HCT116 (cell line): ENCODE measurements around the gene NCKAP5.

Source experiments
- EZH2 ChIP-seq: fragments of 200-600 bp; sonication (generic); IDR thresholded peaks from 2 replicates; pipeline ENCODE4 v1.6.1; 2017; ENCODE audit warnings: antibody characterized with exemption, mixed run types
- POLR2A ChIP-seq: IDR thresholded peaks from 2 replicates; pipeline ENCODE4 v1.7.0; 2011; ENCODE audit warnings: borderline replicate concordance; ENCODE audit not compliant: insufficient read depth, insufficient read length; ENCODE audit errors: extremely low read depth
- YY1 ChIP-seq: IDR thresholded peaks from 2 replicates; pipeline ENCODE4 v1.6.1; 2011; ENCODE audit warnings: low read length, low read depth, moderate library complexity, mild to moderate bottlenecking; ENCODE audit not compliant: insufficient replicate concordance; ENCODE audit errors: extremely low read depth
- TF ChIP-seq, protein P1 (sequence below): IDR thresholded peaks from 2 replicates; pipeline ENCODE4 v1.6.1; 2011; ENCODE audit warnings: mild to moderate bottlenecking, low read length, moderate library complexity; ENCODE audit not compliant: insufficient replicate concordance; ENCODE audit errors: extremely low read depth
- TF ChIP-seq, protein P2 (sequence below): IDR thresholded peaks from 2 replicates; pipeline ENCODE4 v1.6.1; 2012; ENCODE audit warnings: low read depth
- TF ChIP-seq, protein P3 (sequence below), 3 experiments: fragments of 200-600 bp in 1 of 3; sonication (generic) in 1 of 3; IDR thresholded peaks in 2 of 3; conservative IDR thresholded peaks in 1 of 3; 2 replicates each; pipeline ENCODE4 v1.5.1; 2012 to 2017; ENCODE audit warnings: low read depth in 2 of 3, low read length in 2 of 3, antibody characterized with exemption in 1 of 3, borderline replicate concordance in 1 of 3, control low read depth in 1 of 3, mild to moderate bottlenecking in 1 of 3, mixed read lengths in 1 of 3, mixed run types in 1 of 3, moderate library complexity in 1 of 3; ENCODE audit not compliant: insufficient read depth in 1 of 3

DNA sequence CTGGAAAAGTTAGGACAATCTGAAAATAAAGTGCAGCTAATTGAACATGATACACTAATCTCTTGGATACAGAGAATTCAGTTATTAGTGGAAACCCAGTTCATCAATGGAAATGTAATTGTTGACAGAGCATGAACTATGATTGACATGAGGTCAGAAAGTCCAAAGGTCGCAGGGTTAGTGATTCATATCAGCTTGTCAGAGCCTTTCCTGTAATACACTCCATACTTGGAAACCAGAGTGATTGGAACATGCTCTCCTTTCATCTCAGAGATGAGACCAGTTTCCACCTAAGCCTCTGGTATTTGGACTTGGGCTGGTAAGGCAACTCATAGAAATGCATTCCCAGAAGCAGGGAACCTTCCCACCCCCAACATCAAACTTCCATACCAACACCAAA is 8.5 kb upstream of the NCKAP5 start:
- TF ChIP-seq, protein P1, sequence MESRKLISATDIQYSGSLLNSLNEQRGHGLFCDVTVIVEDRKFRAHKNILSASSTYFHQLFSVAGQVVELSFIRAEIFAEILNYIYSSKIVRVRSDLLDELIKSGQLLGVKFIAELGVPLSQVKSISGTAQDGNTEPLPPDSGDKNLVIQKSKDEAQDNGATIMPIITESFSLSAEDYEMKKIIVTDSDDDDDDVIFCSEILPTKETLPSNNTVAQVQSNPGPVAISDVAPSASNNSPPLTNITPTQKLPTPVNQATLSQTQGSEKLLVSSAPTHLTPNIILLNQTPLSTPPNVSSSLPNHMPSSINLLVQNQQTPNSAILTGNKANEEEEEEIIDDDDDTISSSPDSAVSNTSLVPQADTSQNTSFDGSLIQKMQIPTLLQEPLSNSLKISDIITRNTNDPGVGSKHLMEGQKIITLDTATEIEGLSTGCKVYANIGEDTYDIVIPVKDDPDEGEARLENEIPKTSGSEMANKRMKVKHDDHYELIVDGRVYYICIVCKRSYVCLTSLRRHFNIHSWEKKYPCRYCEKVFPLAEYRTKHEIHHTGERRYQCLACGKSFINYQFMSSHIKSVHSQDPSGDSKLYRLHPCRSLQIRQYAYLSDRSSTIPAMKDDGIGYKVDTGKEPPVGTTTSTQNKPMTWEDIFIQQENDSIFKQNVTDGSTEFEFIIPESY = no peak
- TF ChIP-seq, protein P2, sequence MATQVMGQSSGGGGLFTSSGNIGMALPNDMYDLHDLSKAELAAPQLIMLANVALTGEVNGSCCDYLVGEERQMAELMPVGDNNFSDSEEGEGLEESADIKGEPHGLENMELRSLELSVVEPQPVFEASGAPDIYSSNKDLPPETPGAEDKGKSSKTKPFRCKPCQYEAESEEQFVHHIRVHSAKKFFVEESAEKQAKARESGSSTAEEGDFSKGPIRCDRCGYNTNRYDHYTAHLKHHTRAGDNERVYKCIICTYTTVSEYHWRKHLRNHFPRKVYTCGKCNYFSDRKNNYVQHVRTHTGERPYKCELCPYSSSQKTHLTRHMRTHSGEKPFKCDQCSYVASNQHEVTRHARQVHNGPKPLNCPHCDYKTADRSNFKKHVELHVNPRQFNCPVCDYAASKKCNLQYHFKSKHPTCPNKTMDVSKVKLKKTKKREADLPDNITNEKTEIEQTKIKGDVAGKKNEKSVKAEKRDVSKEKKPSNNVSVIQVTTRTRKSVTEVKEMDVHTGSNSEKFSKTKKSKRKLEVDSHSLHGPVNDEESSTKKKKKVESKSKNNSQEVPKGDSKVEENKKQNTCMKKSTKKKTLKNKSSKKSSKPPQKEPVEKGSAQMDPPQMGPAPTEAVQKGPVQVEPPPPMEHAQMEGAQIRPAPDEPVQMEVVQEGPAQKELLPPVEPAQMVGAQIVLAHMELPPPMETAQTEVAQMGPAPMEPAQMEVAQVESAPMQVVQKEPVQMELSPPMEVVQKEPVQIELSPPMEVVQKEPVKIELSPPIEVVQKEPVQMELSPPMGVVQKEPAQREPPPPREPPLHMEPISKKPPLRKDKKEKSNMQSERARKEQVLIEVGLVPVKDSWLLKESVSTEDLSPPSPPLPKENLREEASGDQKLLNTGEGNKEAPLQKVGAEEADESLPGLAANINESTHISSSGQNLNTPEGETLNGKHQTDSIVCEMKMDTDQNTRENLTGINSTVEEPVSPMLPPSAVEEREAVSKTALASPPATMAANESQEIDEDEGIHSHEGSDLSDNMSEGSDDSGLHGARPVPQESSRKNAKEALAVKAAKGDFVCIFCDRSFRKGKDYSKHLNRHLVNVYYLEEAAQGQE = no peak
- TF ChIP-seq, protein P3, sequence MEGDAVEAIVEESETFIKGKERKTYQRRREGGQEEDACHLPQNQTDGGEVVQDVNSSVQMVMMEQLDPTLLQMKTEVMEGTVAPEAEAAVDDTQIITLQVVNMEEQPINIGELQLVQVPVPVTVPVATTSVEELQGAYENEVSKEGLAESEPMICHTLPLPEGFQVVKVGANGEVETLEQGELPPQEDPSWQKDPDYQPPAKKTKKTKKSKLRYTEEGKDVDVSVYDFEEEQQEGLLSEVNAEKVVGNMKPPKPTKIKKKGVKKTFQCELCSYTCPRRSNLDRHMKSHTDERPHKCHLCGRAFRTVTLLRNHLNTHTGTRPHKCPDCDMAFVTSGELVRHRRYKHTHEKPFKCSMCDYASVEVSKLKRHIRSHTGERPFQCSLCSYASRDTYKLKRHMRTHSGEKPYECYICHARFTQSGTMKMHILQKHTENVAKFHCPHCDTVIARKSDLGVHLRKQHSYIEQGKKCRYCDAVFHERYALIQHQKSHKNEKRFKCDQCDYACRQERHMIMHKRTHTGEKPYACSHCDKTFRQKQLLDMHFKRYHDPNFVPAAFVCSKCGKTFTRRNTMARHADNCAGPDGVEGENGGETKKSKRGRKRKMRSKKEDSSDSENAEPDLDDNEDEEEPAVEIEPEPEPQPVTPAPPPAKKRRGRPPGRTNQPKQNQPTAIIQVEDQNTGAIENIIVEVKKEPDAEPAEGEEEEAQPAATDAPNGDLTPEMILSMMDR (IDR thresholded peaks at IDR 0.05 in 2 of 3, conservative IDR thresholded peaks at IDR 0.05 in 1 of 3; ENCODE audit: borderline replicate concordance in 1 of 3, insufficient read depth in 1 of 3, low read depth in 2 of 3, low read length in 2 of 3) = no peak
- TF ChIP-seq POLR2A = no peak
- TF ChIP-seq EZH2 = no peak
- TF ChIP-seq YY1 = no peak
